ENCODE data around the gene IGSF5. TPM values are rescaled to one million over a fixed set of nuclear protein-coding genes. Genes with fewer than 3 reads are reported as not detected.

The IGSF5 gene
- total RNA-seq, 1 donor from 2014 or later: 2.5 TPM

DNA sequence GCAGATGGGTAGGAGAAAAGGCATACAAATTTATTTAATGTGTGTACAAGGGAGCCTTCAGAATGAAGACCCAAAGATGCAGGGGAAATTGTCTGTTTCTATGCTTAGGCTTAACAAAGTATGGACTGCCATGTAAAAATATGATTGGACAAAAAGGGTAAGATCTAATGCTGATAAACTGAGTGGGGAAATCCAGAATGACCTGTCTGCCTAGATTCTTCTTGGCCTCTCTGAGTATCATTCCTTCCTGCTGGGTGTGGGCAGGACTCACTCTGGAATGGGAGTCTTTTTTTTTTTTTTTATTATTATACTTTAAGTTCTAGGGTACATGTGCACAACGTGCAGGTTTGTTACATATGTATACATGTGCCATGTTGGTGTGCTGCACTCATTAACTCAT is 61.0 kb downstream of the IGSF5 start:
- H3K4me3 Mint-ChIP-seq (ENCODE audit: unreplicated experiment): no peak overlapping the region
- TF ChIP-seq, protein P1, sequence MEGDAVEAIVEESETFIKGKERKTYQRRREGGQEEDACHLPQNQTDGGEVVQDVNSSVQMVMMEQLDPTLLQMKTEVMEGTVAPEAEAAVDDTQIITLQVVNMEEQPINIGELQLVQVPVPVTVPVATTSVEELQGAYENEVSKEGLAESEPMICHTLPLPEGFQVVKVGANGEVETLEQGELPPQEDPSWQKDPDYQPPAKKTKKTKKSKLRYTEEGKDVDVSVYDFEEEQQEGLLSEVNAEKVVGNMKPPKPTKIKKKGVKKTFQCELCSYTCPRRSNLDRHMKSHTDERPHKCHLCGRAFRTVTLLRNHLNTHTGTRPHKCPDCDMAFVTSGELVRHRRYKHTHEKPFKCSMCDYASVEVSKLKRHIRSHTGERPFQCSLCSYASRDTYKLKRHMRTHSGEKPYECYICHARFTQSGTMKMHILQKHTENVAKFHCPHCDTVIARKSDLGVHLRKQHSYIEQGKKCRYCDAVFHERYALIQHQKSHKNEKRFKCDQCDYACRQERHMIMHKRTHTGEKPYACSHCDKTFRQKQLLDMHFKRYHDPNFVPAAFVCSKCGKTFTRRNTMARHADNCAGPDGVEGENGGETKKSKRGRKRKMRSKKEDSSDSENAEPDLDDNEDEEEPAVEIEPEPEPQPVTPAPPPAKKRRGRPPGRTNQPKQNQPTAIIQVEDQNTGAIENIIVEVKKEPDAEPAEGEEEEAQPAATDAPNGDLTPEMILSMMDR (IDR thresholded peaks at IDR 0.05; ENCODE audit: unreplicated experiment): no peak
- H3K27ac Mint-ChIP-seq (ENCODE audit: unreplicated experiment): no peak overlapping the region
- H3K4me1 Mint-ChIP-seq (ENCODE audit: unreplicated experiment): no peaks in the 10 kb centered on the region
- peaks cover 2% of the 10 kb centered on the region for H3K27me3 Mint-ChIP-seq (ENCODE audit: unreplicated experiment)
- H3K9me3 Mint-ChIP-seq (ENCODE audit: unreplicated experiment): no peaks in the 10 kb centered on the region
- DNase-seq (ENCODE audit: low spot score): no peak
- no peaks in the 10 kb centered on the region for H3K36me3 Mint-ChIP-seq (ENCODE audit: low read depth, unreplicated experiment)

DNA sequence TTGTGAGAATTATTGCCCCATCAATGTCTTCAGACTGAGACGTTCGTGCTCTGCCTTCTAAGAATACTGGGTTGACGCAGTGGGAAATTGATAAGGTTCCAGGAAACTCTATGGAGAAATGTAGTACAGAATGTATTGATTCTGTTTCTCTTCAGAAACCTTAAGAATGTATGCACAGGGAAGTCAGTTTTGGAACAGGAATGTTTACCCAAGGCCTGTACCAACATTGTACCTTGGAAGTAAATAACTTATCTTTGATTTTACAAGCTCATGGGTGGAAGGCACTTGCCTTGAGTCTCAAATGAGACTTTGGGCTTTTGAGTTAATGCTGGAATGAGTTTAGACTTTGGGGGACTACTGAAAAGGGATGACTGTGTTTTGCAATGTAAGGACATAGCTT is 62.8 kb downstream of the IGSF5 start:
- Mint-ChIP-seq H3K4me3 (ENCODE audit: unreplicated experiment) (no peak overlapping the region), H3K27ac (ENCODE audit: unreplicated experiment) (no peak overlapping the region), H3K4me1 (ENCODE audit: unreplicated experiment) (no peaks in the 10 kb centered on the region), H3K27me3 (ENCODE audit: unreplicated experiment) (peaks cover 2% of the 10 kb centered on the region), H3K9me3 (ENCODE audit: unreplicated experiment) (no peaks in the 10 kb centered on the region), H3K36me3 (ENCODE audit: low read depth, unreplicated experiment) (no peaks in the 10 kb centered on the region)
- no peak for DNase-seq (ENCODE audit: low spot score)
- TF ChIP-seq, protein P1 (IDR thresholded peaks at IDR 0.05; ENCODE audit: unreplicated experiment): no peak

DNA sequence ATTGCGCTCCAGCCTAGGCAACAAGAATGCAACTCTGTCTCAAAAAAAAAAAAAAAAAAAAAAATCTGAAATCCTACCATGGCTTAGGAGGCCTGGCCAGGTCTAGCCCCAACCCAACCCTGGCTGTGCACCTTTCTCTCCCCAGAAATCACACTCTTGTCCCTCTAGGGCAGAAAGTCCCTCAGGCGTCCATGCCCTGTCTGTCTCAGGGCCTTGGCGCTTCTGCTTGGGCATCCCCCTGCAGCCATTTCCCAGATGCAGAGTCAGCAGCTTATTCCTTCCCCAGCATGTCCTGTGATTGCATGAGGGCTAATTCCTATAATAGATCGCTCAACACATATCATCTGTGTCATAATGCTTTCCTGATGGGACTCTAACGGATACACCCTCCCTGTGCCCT is 65.0 kb downstream of the IGSF5 start:
- H3K27me3 Mint-ChIP-seq (ENCODE audit: unreplicated experiment): peaks cover 2% of the 10 kb centered on the region
- no peak for DNase-seq (ENCODE audit: low spot score)
- no peak overlapping the region for H3K27ac Mint-ChIP-seq (ENCODE audit: unreplicated experiment)
- H3K4me3 Mint-ChIP-seq (ENCODE audit: unreplicated experiment): no peak overlapping the region
- TF ChIP-seq, protein P1 (IDR thresholded peaks at IDR 0.05; ENCODE audit: unreplicated experiment): no peak
- H3K4me1 Mint-ChIP-seq (ENCODE audit: unreplicated experiment): no peaks in the 10 kb centered on the region
- H3K36me3 Mint-ChIP-seq (ENCODE audit: low read depth, unreplicated experiment): no peaks in the 10 kb centered on the region
- H3K9me3 Mint-ChIP-seq (ENCODE audit: unreplicated experiment): no peaks in the 10 kb centered on the region

DNA sequence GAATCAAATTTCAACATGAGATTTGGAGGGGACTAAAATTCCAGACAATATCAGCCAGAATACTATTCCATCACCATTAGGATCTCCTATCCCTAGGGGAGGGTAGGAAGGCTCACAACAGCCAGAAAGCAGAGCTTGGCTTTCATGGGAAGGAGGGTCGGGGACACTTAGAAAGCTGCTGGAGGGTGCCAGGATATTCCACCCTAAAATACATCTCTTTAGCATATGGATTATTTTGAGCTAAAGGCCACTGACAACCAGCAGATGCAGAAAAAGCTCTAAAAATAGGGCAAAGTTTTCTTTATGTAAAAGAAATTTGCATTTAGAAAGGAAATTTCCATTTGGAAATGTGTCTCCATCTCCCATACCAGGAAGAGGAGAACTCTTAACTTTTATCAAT is 68.0 kb downstream of the IGSF5 start:
- Mint-ChIP-seq H3K4me1 (ENCODE audit: unreplicated experiment) (no peaks in the 10 kb centered on the region), H3K27me3 (ENCODE audit: unreplicated experiment) (peaks cover under 1% of the 10 kb centered on the region)

DNA sequence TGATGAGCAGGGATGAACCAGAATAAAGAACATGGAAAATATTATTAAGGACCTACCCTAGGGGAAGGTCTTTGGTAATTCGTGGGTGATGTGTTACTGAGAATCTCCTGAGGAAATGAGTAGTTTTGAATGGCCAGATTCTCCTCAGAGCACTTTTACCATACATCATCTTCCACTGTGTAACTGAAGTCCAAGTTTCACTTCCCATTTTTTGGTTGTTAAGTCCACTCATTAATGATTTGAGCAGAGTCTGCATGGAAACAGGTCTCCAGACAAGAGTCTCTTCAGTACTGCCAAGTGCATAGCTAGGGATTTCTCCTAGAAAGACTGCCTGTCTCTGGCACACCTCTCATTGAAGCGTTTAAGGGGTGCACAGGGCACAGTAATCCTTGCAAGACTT is 73.6 kb downstream of the IGSF5 start:
- Mint-ChIP-seq H3K4me3 (ENCODE audit: unreplicated experiment) (no peak overlapping the region), H3K4me1 (ENCODE audit: unreplicated experiment) (no peaks in the 10 kb centered on the region), H3K9me3 (ENCODE audit: unreplicated experiment) (no peaks in the 10 kb centered on the region), H3K36me3 (ENCODE audit: low read depth, unreplicated experiment) (no peaks in the 10 kb centered on the region), H3K27ac (ENCODE audit: unreplicated experiment) (no peak overlapping the region), H3K27me3 (ENCODE audit: unreplicated experiment) (peaks cover 2% of the 10 kb centered on the region)
- TF ChIP-seq, protein P1 (IDR thresholded peaks at IDR 0.05; ENCODE audit: unreplicated experiment): no peak
- DNase-seq (ENCODE audit: low spot score): no peak

More for the DNA sequence above, 68.0 kb downstream of the IGSF5 start:
- no peak overlapping the region for H3K27ac Mint-ChIP-seq (ENCODE audit: unreplicated experiment)
- no peaks in the 10 kb centered on the region for H3K36me3 Mint-ChIP-seq (ENCODE audit: low read depth, unreplicated experiment)
- no peak for DNase-seq (ENCODE audit: low spot score)
- H3K9me3 Mint-ChIP-seq (ENCODE audit: unreplicated experiment): no peaks in the 10 kb centered on the region
- TF ChIP-seq, protein P1 (IDR thresholded peaks at IDR 0.05; ENCODE audit: unreplicated experiment): no peak
- H3K4me3 Mint-ChIP-seq (ENCODE audit: unreplicated experiment): no peak overlapping the region
